CD4-positive, CD25-positive, alpha-beta regulatory T cell (primary cell): ENCODE measurements around the gene RBM33. TPM values are rescaled to one million over a fixed set of nuclear protein-coding genes. Genes with fewer than 3 reads are reported as not detected.

ENCODE experiments used
- ATAC-seq, 2 donors: fragments of 150-1000 bp; cut with Tn5 transposase; one replicate each; pipeline ENCODE4 v1.10.0; 2021; ENCODE audit warnings: low read depth in 2 of 2, moderate number of reproducible peaks in 2 of 2, moderate library complexity in 1 of 2
- DNase-seq, 3 donors: peaks; one replicate each; pipeline versions ENCODE4 v3.0.0 to v3.0.0-alpha.2; 2012 to 2022; ENCODE audit warnings: mixed read lengths in 1 of 3
- H3K27ac ChIP-seq: one replicate; pipeline ENCODE4 v1.7.0; 2013; ENCODE audit warnings: mild to moderate bottlenecking, low read length; ENCODE audit not compliant: insufficient read depth, poor library complexity, severe bottlenecking
- H3K27me3 ChIP-seq: one replicate; pipeline ENCODE4 v1.7.0; 2013; ENCODE audit warnings: low read length; ENCODE audit not compliant: control insufficient read depth, insufficient read depth
- H3K36me3 ChIP-seq: one replicate; pipeline ENCODE4 v1.7.0; 2013; ENCODE audit warnings: mild to moderate bottlenecking, low read length, moderate library complexity; ENCODE audit not compliant: control insufficient read depth, insufficient read depth
- H3K4me1 ChIP-seq: 2 replicates; pipeline ENCODE4 v1.7.0; 2013; ENCODE audit warnings: mild to moderate bottlenecking, low read length; ENCODE audit not compliant: insufficient read depth, control insufficient read depth, poor library complexity, severe bottlenecking
- H3K4me3 ChIP-seq: one replicate; pipeline ENCODE4 v1.7.0; 2013; ENCODE audit warnings: low read depth, mild to moderate bottlenecking, low read length, moderate library complexity
- H3K9me3 ChIP-seq, 2 experiments: 1 replicate in 1 of 2; 2 replicates in 1 of 2; pipeline ENCODE4 v1.7.0; 2013; ENCODE audit warnings: low read length in 2 of 2, mild to moderate bottlenecking in 1 of 2, moderate library complexity in 1 of 2; ENCODE audit not compliant: control insufficient read depth in 2 of 2
- H3K27ac Mint-ChIP-seq, 3 donors: one replicate each; pipeline ENCODE4 v1.8.0; 2020 to 2022; ENCODE audit warnings: mild to moderate bottlenecking in 3 of 3, mixed read lengths in 3 of 3, moderate library complexity in 2 of 3
- H3K27me3 Mint-ChIP-seq: one replicate; pipeline ENCODE4 v1.8.0; 2022; ENCODE audit warnings: mild to moderate bottlenecking, mixed read lengths
- H3K36me3 Mint-ChIP-seq: one replicate; pipeline ENCODE4 v1.8.0; 2020; ENCODE audit warnings: mixed read lengths
- H3K4me1 Mint-ChIP-seq, 4 donors: one replicate each; pipeline ENCODE4 v1.8.0; 2020 to 2022; ENCODE audit warnings: mixed read lengths in 4 of 4, mild to moderate bottlenecking in 1 of 4
- H3K4me3 Mint-ChIP-seq, 4 donors: one replicate each; pipeline ENCODE4 v1.8.0; 2020 to 2022; ENCODE audit warnings: mild to moderate bottlenecking in 4 of 4, mixed read lengths in 4 of 4, moderate library complexity in 3 of 4
- H3K9me3 Mint-ChIP-seq, 7 donors: one replicate each; pipeline ENCODE4 v1.8.0; 2020 to 2022; ENCODE audit warnings: mixed read lengths in 7 of 7, mild to moderate bottlenecking in 3 of 7, moderate library complexity in 2 of 7
- polyA plus RNA-seq, 4 donors: library from polyadenylated mRNA; unstranded; fragments of 300-500 nt; fragmentation: Illumina TruSeq; gene quantifications; one replicate each; pipeline ENCODE4 v1.2.3, GENCODE V29; 2021
- total RNA-seq: library from RNA; stranded (reverse); gene quantifications from one replicate; pipeline ENCODE4 v1.2.3, GENCODE V29; 2022

RBM33 gene
- 196 TPM for total RNA-seq
- 10 to 100 TPM; 33.5 to 44.1 (median 35.5) TPM for polyA plus RNA-seq

- peaks cover 10 to 11% of the 10 kb centered on the region in 2 experiments for H3K9me3 ChIP-seq
- Mint-ChIP-seq H3K36me3 (peaks cover 48% of the 10 kb centered on the region), H3K4me1 (peaks cover 24 to 53% (median 47%) of the 10 kb centered on the region in 4 donors), H3K9me3 (peaks cover 0 to 9% (median 4%) of the 10 kb centered on the region in 7 donors), H3K27ac (peak within 1 kb of the TSS; percentile 97 to 100 (median 99)), H3K4me3 (peak within 1 kb of the TSS; percentile 94 to 100 (median 98)), H3K27me3 (no peaks in the 10 kb centered on the region)
- H3K36me3 ChIP-seq, result peaks cover 41% of the 10 kb centered on the region
- DNase-seq, result peak; percentile 69 to 90 (median 86)
- H3K27ac ChIP-seq, result peak within 1 kb of the TSS; percentile 93
- H3K27me3 ChIP-seq, result no peaks in the 10 kb centered on the region
- peak; percentile 82 to 85 for ATAC-seq
- peaks cover 33% of the 10 kb centered on the region for H3K4me1 ChIP-seq
- peak within 1 kb of the TSS; percentile 97 for H3K4me3 ChIP-seq
Observed at GRCh38 chr7:155644178-155644970, at the start of gene RBM33. TSS of gene RBM33 (plus strand) at chr7:155644661. CDS start at chr7:155644877, 216 bp downstream.

- no peaks in the 10 kb centered on the region for H3K36me3 Mint-ChIP-seq
- Histone ChIP-seq H3K27ac (no peak overlapping the region), H3K36me3 (no peaks in the 10 kb centered on the region), H3K27me3 (no peaks in the 10 kb centered on the region), H3K4me1 (no peaks in the 10 kb centered on the region), H3K4me3 (no peak overlapping the region), H3K9me3 (no peaks in the 10 kb centered on the region)
- DNase-seq, result no peak
- ATAC-seq, result no peak
- H3K4me3 Mint-ChIP-seq, result no peak overlapping the region
- H3K4me1 Mint-ChIP-seq, result peaks cover 0 to 3% (median 0%) of the 10 kb centered on the region in 4 donors
- H3K9me3 Mint-ChIP-seq, result no peaks in the 10 kb centered on the region
- H3K27ac Mint-ChIP-seq, result no peak overlapping the region
- peaks cover 53% of the 10 kb centered on the region for H3K27me3 Mint-ChIP-seq
Observed at GRCh38 chr7:155594961-155595366, 49.5 kb upstream of the RBM33 start.

GRCh38 chr7:155597753-155598140, 46.7 kb upstream of the RBM33 start:
- Mint-ChIP-seq H3K36me3 (no peaks in the 10 kb centered on the region), H3K4me3 (no peak overlapping the region), H3K9me3 (no peaks in the 10 kb centered on the region), H3K27ac (no peak overlapping the region), H3K4me1 (peaks cover 0 to 3% (median 0%) of the 10 kb centered on the region in 4 donors), H3K27me3 (peaks cover 63% of the 10 kb centered on the region)
- Histone ChIP-seq H3K4me1 (no peaks in the 10 kb centered on the region), H3K9me3 (no peaks in the 10 kb centered on the region), H3K4me3 (no peak overlapping the region), H3K36me3 (no peaks in the 10 kb centered on the region), H3K27me3 (peaks cover 2% of the 10 kb centered on the region), H3K27ac (no peak overlapping the region)
- DNase-seq (no peak), ATAC-seq (no peak)

GRCh38 chr7:155598810-155599210, 45.7 kb upstream of the RBM33 start:
- H3K27ac ChIP-seq, result no peak overlapping the region
- no peaks in the 10 kb centered on the region for H3K36me3 Mint-ChIP-seq
- peak overlapping the region in 1 of 3 donors; percentile 40 for H3K27ac Mint-ChIP-seq
- no peaks in the 10 kb centered on the region for H3K36me3 ChIP-seq
- ATAC-seq, result peak; percentile 64 to 83
- DNase-seq, result peak; percentile 63 to 72 (median 67)
- peaks cover 0 to 3% (median 0%) of the 10 kb centered on the region in 4 donors for H3K4me1 Mint-ChIP-seq
- no peak overlapping the region for H3K4me3 Mint-ChIP-seq
- no peaks in the 10 kb centered on the region for H3K9me3 ChIP-seq
- H3K27me3 Mint-ChIP-seq, result peaks cover 65% of the 10 kb centered on the region
- H3K4me1 ChIP-seq, result no peaks in the 10 kb centered on the region
- H3K4me3 ChIP-seq, result no peak overlapping the region
- peaks cover 2% of the 10 kb centered on the region for H3K27me3 ChIP-seq
- no peaks in the 10 kb centered on the region for H3K9me3 Mint-ChIP-seq

- Mint-ChIP-seq H3K9me3 (peaks cover 0 to 4% (median 0%) of the 10 kb centered on the region in 7 donors), H3K4me3 (no peak overlapping the region), H3K27me3 (peaks cover 43% of the 10 kb centered on the region), H3K36me3 (no peaks in the 10 kb centered on the region), H3K4me1 (peaks cover 0 to 3% (median 0%) of the 10 kb centered on the region in 4 donors), H3K27ac (no peak overlapping the region)
- Histone ChIP-seq H3K9me3 (no peaks in the 10 kb centered on the region), H3K4me1 (no peaks in the 10 kb centered on the region), H3K27me3 (peaks cover 2% of the 10 kb centered on the region), H3K4me3 (no peak overlapping the region), H3K27ac (no peak overlapping the region), H3K36me3 (no peaks in the 10 kb centered on the region)
- ATAC-seq, result no peak
- DNase-seq, result no peak
Observed at GRCh38 chr7:155602156-155602555, 42.3 kb upstream of the RBM33 start.

- ATAC-seq, result no peak
- no peaks in the 10 kb centered on the region for H3K9me3 ChIP-seq
- peaks cover 0 to 3% (median 0%) of the 10 kb centered on the region in 4 donors for H3K4me1 Mint-ChIP-seq
- no peak overlapping the region for H3K27ac Mint-ChIP-seq
- DNase-seq, result no peak
- H3K4me1 ChIP-seq, result no peaks in the 10 kb centered on the region
- H3K27me3 Mint-ChIP-seq, result peaks cover 37% of the 10 kb centered on the region
- no peak overlapping the region for H3K4me3 Mint-ChIP-seq
- H3K27ac ChIP-seq, result no peak overlapping the region
- no peak overlapping the region for H3K4me3 ChIP-seq
- peaks cover 2% of the 10 kb centered on the region for H3K27me3 ChIP-seq
- H3K36me3 Mint-ChIP-seq, result no peaks in the 10 kb centered on the region
- peaks cover 0 to 4% (median 0%) of the 10 kb centered on the region in 7 donors for H3K9me3 Mint-ChIP-seq
- no peaks in the 10 kb centered on the region for H3K36me3 ChIP-seq
Observed at GRCh38 chr7:155602750-155603149, 41.7 kb upstream of the RBM33 start.

GRCh38 chr7:155603205-155603857, 41.1 kb upstream of the RBM33 start:
- H3K9me3 Mint-ChIP-seq, result peaks cover 0 to 4% (median 0%) of the 10 kb centered on the region in 7 donors
- no peak overlapping the region for H3K27ac ChIP-seq
- H3K36me3 ChIP-seq, result no peaks in the 10 kb centered on the region
- no peak overlapping the region for H3K4me3 ChIP-seq
- no peaks in the 10 kb centered on the region for H3K36me3 Mint-ChIP-seq
- no peak overlapping the region for H3K4me3 Mint-ChIP-seq
- DNase-seq (no peak), ATAC-seq (no peak)
- H3K4me1 ChIP-seq, result no peaks in the 10 kb centered on the region
- peaks cover 0 to 3% (median 0%) of the 10 kb centered on the region in 4 donors for H3K4me1 Mint-ChIP-seq
- no peak overlapping the region for H3K27ac Mint-ChIP-seq
- no peaks in the 10 kb centered on the region for H3K9me3 ChIP-seq
- peaks cover 2% of the 10 kb centered on the region for H3K27me3 ChIP-seq
- peaks cover 34% of the 10 kb centered on the region for H3K27me3 Mint-ChIP-seq
